Upper lobe of left lung (tissue), 6 donors: ENCODE data around the gene PDE5A. TPM values are rescaled to one million over a fixed set of nuclear protein-coding genes. Genes with fewer than 3 reads are reported as not detected.

Source experiments
- ATAC-seq, 2 donors: fragments of 200-7000 bp; cut with Tn5 transposase; one replicate each; pipeline ENCODE4 v1.9.1; 2022; ENCODE audit warnings: mild to moderate bottlenecking in 2 of 2, moderate library complexity in 2 of 2; ENCODE audit not compliant: low FRiP score in 2 of 2
- DNase-seq, 2 donors: peaks; one replicate each; pipeline ENCODE4 v3.0.0-alpha.2; 2019 to 2020
- H3K27ac ChIP-seq, 4 donors: fragments of 200-600 bp; sonication (generic); one replicate each; pipeline ENCODE4 v1.5.1; 2016 to 2019
- H3K27me3 ChIP-seq, 4 donors: fragments of 200-600 bp; sonication (generic); one replicate each; pipeline ENCODE4 v1.5.1; 2017 to 2019
- H3K36me3 ChIP-seq, 4 donors: fragments of 200-600 bp; sonication (generic); one replicate each; pipeline ENCODE4 v1.5.1; 2016 to 2019
- H3K4me1 ChIP-seq, 4 donors: fragments of 200-600 bp; sonication (generic); one replicate each; pipeline ENCODE4 v1.5.1; 2018 to 2019
- H3K4me3 ChIP-seq, 4 donors: fragments of 200-600 bp; sonication (generic); one replicate each; pipeline ENCODE4 v1.5.1; 2017 to 2019; ENCODE audit warnings: mild to moderate bottlenecking in 2 of 4, moderate library complexity in 1 of 4
- H3K9me3 ChIP-seq, 4 donors: fragments of 200-600 bp; sonication (generic); one replicate each; pipeline ENCODE4 v1.5.1; 2018 to 2019
- CTCF ChIP-seq, 6 experiments: fragments of 450-650 bp in 4 of 6; fragments of 200-600 bp in 2 of 6; sonication (generic) in 2 of 6; IDR thresholded peaks; one replicate each; pipeline ENCODE4 v1.5.1; 2016 to 2019; ENCODE audit warnings: antibody characterized with exemption in 6 of 6
- EP300 ChIP-seq, 4 donors: sonication (generic); formaldehyde crosslinking; IDR thresholded peaks; one replicate each; pipeline ENCODE4 v1.5.1; 2017; ENCODE audit warnings: antibody characterized with exemption in 4 of 4, control low read depth in 2 of 4
- POLR2A ChIP-seq, 4 donors: fragments of 450-650 bp; IDR thresholded peaks; one replicate each; pipeline ENCODE4 v1.5.1; 2016 to 2017; ENCODE audit warnings: antibody characterized with exemption in 4 of 4, mild to moderate bottlenecking in 2 of 4
- POLR2AphosphoS5 ChIP-seq, 2 donors: sonication (generic); formaldehyde crosslinking; IDR thresholded peaks; one replicate each; pipeline ENCODE4 v1.5.1; 2017; ENCODE audit warnings: antibody characterized with exemption in 2 of 2
- WGBS, 2 donors: methylation state at CpG; one replicate each; pipeline ENCODE4 v1.1.5; 2017 to 2018; 5-methylcytosine and 5-hydroxymethylcytosine counted together
- total RNA-seq, 6 donors: library from RNA; depleted of rRNA in 4 of 6; stranded (reverse); fragments of >200 nt in 4 of 6; gene quantifications; one replicate each; pipeline versions ENCODE4 v1.1.0 to v1.2.1, GENCODE V29; 2016 to 2021
- donor health status: DM: no; HTN: no; CAD: no; lungs with moderate emphysema.
- donor health status: DM: no; HTN: yes; CAD: no; lungs with severe emphysema.

PDE5A gene
- total RNA-seq, 6 donors from 2014 or later, result 17.2 to 37.8 (median 22.3) TPM

GRCh38 chr4:119493419-119493818, 135.2 kb downstream of the PDE5A start:
- Histone ChIP-seq H3K4me1 (no peaks in the 10 kb centered on the region), H3K9me3 (no peaks in the 10 kb centered on the region), H3K4me3 (no peak overlapping the region), H3K27me3 (no peaks in the 10 kb centered on the region), H3K27ac (no peak overlapping the region), H3K36me3 (peaks cover 4 to 43% (median 14%) of the 10 kb centered on the region in 4 donors)
- DNase-seq, result no peak
- TF ChIP-seq CTCF (IDR thresholded peaks at IDR 0.05) (no peak), POLR2AphosphoS5 (IDR thresholded peaks at IDR 0.05) (no peak), POLR2A (IDR thresholded peaks at IDR 0.05) (no peak), EP300 (IDR thresholded peaks at IDR 0.05) (no peak)
- 98 to 100% methylated on average over 1 of the region's 1 CpG for WGBS, 2 donors
- no peak for ATAC-seq

- 57 to 59% methylated on average over 3 of the region's 3 CpGs for WGBS, 2 donors
- no peak for DNase-seq
- H3K36me3 ChIP-seq, result peaks cover 4 to 12% (median 7%) of the 10 kb centered on the region in 4 donors
- H3K9me3 ChIP-seq, result no peaks in the 10 kb centered on the region
- no peak for ATAC-seq
- no peak overlapping the region for H3K27ac ChIP-seq
- TF ChIP-seq POLR2A (IDR thresholded peaks at IDR 0.05) (no peak), POLR2AphosphoS5 (IDR thresholded peaks at IDR 0.05) (no peak), CTCF (IDR thresholded peaks at IDR 0.05) (no peak), EP300 (IDR thresholded peaks at IDR 0.05) (no peak)
- H3K27me3 ChIP-seq, result no peaks in the 10 kb centered on the region
- no peaks in the 10 kb centered on the region for H3K4me1 ChIP-seq
- H3K4me3 ChIP-seq, result no peak overlapping the region
Measured at GRCh38 chr4:119490335-119490734, 138.3 kb downstream of the PDE5A start.

- Histone ChIP-seq H3K27me3 (no peaks in the 10 kb centered on the region), H3K4me3 (no peak overlapping the region), H3K27ac (no peak overlapping the region), H3K4me1 (no peaks in the 10 kb centered on the region), H3K9me3 (no peaks in the 10 kb centered on the region), H3K36me3 (peaks cover 0 to 2% (median under 1%) of the 10 kb centered on the region in 4 donors)
- 84 to 85% methylated on average over 3 of the region's 3 CpGs for WGBS, 2 donors
- ATAC-seq (no peak), DNase-seq (no peak)
- TF ChIP-seq POLR2A (IDR thresholded peaks at IDR 0.05), result no peak
- no peak for TF ChIP-seq POLR2AphosphoS5 (IDR thresholded peaks at IDR 0.05)
- TF ChIP-seq CTCF (IDR thresholded peaks at IDR 0.05), result no peak
- no peak for TF ChIP-seq EP300 (IDR thresholded peaks at IDR 0.05)
Measured at GRCh38 chr4:119489305-119489704, 139.3 kb downstream of the PDE5A start.

GRCh38 chr4:119480331-119480730, 148.3 kb downstream of the PDE5A start:
- H3K27ac ChIP-seq, result no peak overlapping the region
- peaks cover 0 to 21% (median 10%) of the 10 kb centered on the region in 4 donors for H3K36me3 ChIP-seq
- no peak overlapping the region for H3K4me3 ChIP-seq
- H3K9me3 ChIP-seq, result no peaks in the 10 kb centered on the region
- DNase-seq (no peak), ATAC-seq (no peak)
- no peaks in the 10 kb centered on the region for H3K27me3 ChIP-seq
- WGBS, 2 donors, result 94 to 100% methylated on average over 1 of the region's 1 CpG
- no peak for TF ChIP-seq EP300 (IDR thresholded peaks at IDR 0.05)
- TF ChIP-seq POLR2AphosphoS5 (IDR thresholded peaks at IDR 0.05), result no peak
- TF ChIP-seq CTCF (IDR thresholded peaks at IDR 0.05), result no peak
- no peak for TF ChIP-seq POLR2A (IDR thresholded peaks at IDR 0.05)
- H3K4me1 ChIP-seq, result no peaks in the 10 kb centered on the region

GRCh38 chr4:119479835-119480234, 148.8 kb downstream of the PDE5A start:
- H3K4me3 ChIP-seq, result no peak overlapping the region
- no peak for ATAC-seq
- no peak for DNase-seq

More at GRCh38 chr4:119479835-119480234, 148.8 kb downstream of the PDE5A start:
- Histone ChIP-seq H3K27ac (no peak overlapping the region), H3K9me3 (no peaks in the 10 kb centered on the region), H3K4me1 (no peaks in the 10 kb centered on the region), H3K36me3 (peaks cover 0 to 26% (median 10%) of the 10 kb centered on the region in 4 donors), H3K27me3 (no peaks in the 10 kb centered on the region)
- TF ChIP-seq POLR2A (IDR thresholded peaks at IDR 0.05), result no peak
- TF ChIP-seq EP300 (IDR thresholded peaks at IDR 0.05), result no peak
- TF ChIP-seq POLR2AphosphoS5 (IDR thresholded peaks at IDR 0.05), result no peak
- TF ChIP-seq CTCF (IDR thresholded peaks at IDR 0.05), result no peak
